Brain microvascular endothelial cell (primary cell): ENCODE results near the gene POMT1.

ENCODE experiments used
- DNase-seq: peaks from one replicate; pipeline ENCODE4 v3.0.0-alpha.2; 2020
- H3K27ac ChIP-seq: fragments of 250-450 bp; sonication (Bioruptor Pico); 2 replicates; pipeline ENCODE4 v1.5.1; 2020; ENCODE audit warnings: mild to moderate bottlenecking, moderate library complexity
- H3K27me3 ChIP-seq: fragments of 250-450 bp; sonication (Bioruptor Pico); replicated peaks from 2 replicates; pipeline ENCODE4 v1.5.1; 2020; ENCODE audit warnings: mild to moderate bottlenecking
- H3K36me3 ChIP-seq: fragments of 250-450 bp; sonication (Bioruptor Pico); replicated peaks from 2 replicates; pipeline ENCODE4 v1.5.1; 2020; ENCODE audit warnings: mild to moderate bottlenecking
- H3K4me3 ChIP-seq: 2 replicates; pipeline ENCODE4 v1.5.1; 2011; ENCODE audit warnings: low read depth, mild to moderate bottlenecking, control low read depth, low read length, moderate library complexity
- CTCF ChIP-seq: IDR thresholded peaks from 2 replicates; pipeline ENCODE4 v1.5.1; 2011; ENCODE audit warnings: low read depth, mild to moderate bottlenecking, moderate library complexity, low read length, control low read depth, inconsistent platforms; ENCODE audit errors: missing control alignments
- in situ Hi-C: cut with HindIII; loops from 2 replicates; pipeline ENCODE4 v1.10.0; 2017; ENCODE audit warnings: low sequenced_read_pairs, low pct_ligation_motif_present

The POMT1 gene

GRCh38 chr9:131494296-131494870 is 8.3 kb upstream of the POMT1 start:
- no peak for TF ChIP-seq CTCF
- in situ Hi-C loops = no loop called here
- Histone ChIP-seq H3K27me3 (no peaks in the 10 kb centered on the region), H3K36me3 (peaks cover 93% of the 10 kb centered on the region), H3K4me3 (no peak overlapping the region), H3K27ac (no peak overlapping the region)
- no peak for DNase-seq

- TF ChIP-seq CTCF = no peak
- no peaks in the 10 kb centered on the region for H3K27me3 ChIP-seq
- peaks cover 85% of the 10 kb centered on the region for H3K36me3 ChIP-seq
- DNase-seq = no peak
- H3K27ac ChIP-seq = no peak overlapping the region
- in situ Hi-C loops = no loop called here
- H3K4me3 ChIP-seq = no peak overlapping the region
These were observed 6.9 kb upstream of the POMT1 start for GRCh38 chr9:131495785-131496184.

- no peak for TF ChIP-seq CTCF
- DNase-seq = no peak
- Histone ChIP-seq H3K27me3 (no peaks in the 10 kb centered on the region), H3K27ac (no peak overlapping the region), H3K36me3 (peaks cover 74% of the 10 kb centered on the region), H3K4me3 (no peak overlapping the region)
- in situ Hi-C loops = no loop called here
These were observed 5.8 kb upstream of the POMT1 start for GRCh38 chr9:131496844-131497405.

- no peak for TF ChIP-seq CTCF
- Histone ChIP-seq H3K4me3 (no peak overlapping the region), H3K27ac (no peak overlapping the region), H3K36me3 (peaks cover 51% of the 10 kb centered on the region), H3K27me3 (no peaks in the 10 kb centered on the region)
- no peak for DNase-seq
- in situ Hi-C loops = no loop called here
These were observed 3.4 kb upstream of the POMT1 start for GRCh38 chr9:131499254-131499767.

GRCh38 chr9:131500377-131500776 is 2.3 kb upstream of the POMT1 start:
- no peak for DNase-seq
- H3K27me3 ChIP-seq = no peaks in the 10 kb centered on the region
- TF ChIP-seq CTCF = no peak
- no peak overlapping the region for H3K4me3 ChIP-seq
- in situ Hi-C loops = no loop called here
- H3K36me3 ChIP-seq = peaks cover 42% of the 10 kb centered on the region
- no peak overlapping the region for H3K27ac ChIP-seq
